WTC11 (cell line): ENCODE results near the gene GPX6. TPM values are rescaled to one million over a fixed set of nuclear protein-coding genes. Genes with fewer than 3 reads are reported as not detected.

Experiments used
- ATAC-seq: fragments of 200-7000 bp; cut with Tn5 transposase; 2 replicates; pipeline ENCODE4 v1.10.0; 2021; ENCODE audit warnings: mild to moderate bottlenecking, moderate library complexity
- CTCF ChIA-PET: fragments of 300-600 bp; sonication (Branson Sonifier 250); formaldehyde crosslinking; loops from one replicate; lab custom pipeline; 2021; ENCODE audit warnings: antibody characterized with exemption; lab: Charles Lee
- POLR2A ChIA-PET: fragments of 350-600 bp; sonication (Branson Sonifier 250); formaldehyde crosslinking; loops from one replicate; lab custom pipeline; 2021; ENCODE audit warnings: antibody characterized with exemption; lab: Charles Lee
- DNase-seq: peaks from one replicate; pipeline ENCODE4 v3.0.0; 2021; ENCODE audit warnings: low spot score
- H3K27ac Mint-ChIP-seq: 2 replicates; pipeline ENCODE4 v1.8.0; 2021; ENCODE audit warnings: mixed read lengths
- H3K27me3 Mint-ChIP-seq: 2 replicates; pipeline ENCODE4 v1.8.0; 2021; ENCODE audit warnings: low read depth, mild to moderate bottlenecking, moderate library complexity, mixed read lengths
- H3K36me3 Mint-ChIP-seq: 2 replicates; pipeline ENCODE4 v1.8.0; 2021; ENCODE audit warnings: mixed read lengths
- H3K4me1 Mint-ChIP-seq: 2 replicates; pipeline ENCODE4 v1.8.0; 2022; ENCODE audit warnings: mixed read lengths
- H3K4me3 Mint-ChIP-seq: 2 replicates; pipeline ENCODE4 v1.8.0; 2021; ENCODE audit warnings: mild to moderate bottlenecking, moderate library complexity, mixed read lengths
- H3K9me3 Mint-ChIP-seq: 2 replicates; pipeline ENCODE4 v1.8.0; 2021; ENCODE audit warnings: mixed read lengths
- ATF1 ChIP-seq: sonication (generic); formaldehyde crosslinking; IDR thresholded peaks from 2 replicates; pipeline ENCODE4 v1.8.1; 2023; ENCODE audit warnings: mild to moderate bottlenecking, moderate library complexity, missing genetic modification reagents
- ATF6 ChIP-seq: sonication (generic); formaldehyde crosslinking; IDR thresholded peaks from 2 replicates; pipeline ENCODE4 v1.8.1; 2023; ENCODE audit warnings: mild to moderate bottlenecking, missing genetic modification reagents
- CREM ChIP-seq: sonication (generic); formaldehyde crosslinking; IDR thresholded peaks from 2 replicates; pipeline ENCODE4 v1.8.1; 2022; ENCODE audit warnings: mild to moderate bottlenecking, missing genetic modification reagents, moderate library complexity
- E2F4 ChIP-seq: sonication (generic); formaldehyde crosslinking; IDR thresholded peaks from 2 replicates; pipeline ENCODE4 v1.8.1; 2022; ENCODE audit warnings: low read depth, mild to moderate bottlenecking, moderate library complexity, missing genetic modification reagents, borderline replicate concordance
- ERG ChIP-seq: fragments of 250-450 bp; sonication (Bioruptor Pico); IDR thresholded peaks from 2 replicates; pipeline ENCODE4 v1.8.0; 2021; ENCODE audit warnings: mild to moderate bottlenecking
- ESRRA ChIP-seq: sonication (generic); formaldehyde crosslinking; IDR thresholded peaks from 2 replicates; pipeline ENCODE4 v1.8.1; 2022; ENCODE audit warnings: mild to moderate bottlenecking, missing genetic modification reagents, borderline replicate concordance
- ETV6 ChIP-seq: sonication (generic); formaldehyde crosslinking; IDR thresholded peaks from 2 replicates; pipeline ENCODE4 v1.8.1; 2022; ENCODE audit warnings: mild to moderate bottlenecking, missing genetic modification reagents
- GABPB1 ChIP-seq: sonication (generic); formaldehyde crosslinking; IDR thresholded peaks from 2 replicates; pipeline ENCODE4 v1.8.1; 2023; ENCODE audit warnings: mild to moderate bottlenecking, missing genetic modification reagents
- HMGXB4 ChIP-seq: sonication (generic); formaldehyde crosslinking; IDR thresholded peaks from 2 replicates; pipeline ENCODE4 v1.8.1; 2023; ENCODE audit warnings: mild to moderate bottlenecking, moderate library complexity, missing genetic modification reagents
- NR1H2 ChIP-seq: sonication (generic); formaldehyde crosslinking; IDR thresholded peaks from 2 replicates; pipeline ENCODE4 v1.9.0; 2021; ENCODE audit warnings: mild to moderate bottlenecking, moderate library complexity, missing genetic modification reagents
- SP1 ChIP-seq: sonication (generic); formaldehyde crosslinking; conservative IDR thresholded peaks from 2 replicates; pipeline ENCODE4 v1.8.1; 2022; ENCODE audit warnings: missing genetic modification reagents
- TEAD4 ChIP-seq: sonication (generic); formaldehyde crosslinking; IDR thresholded peaks from 2 replicates; pipeline ENCODE4 v1.8.0; 2022; ENCODE audit warnings: mild to moderate bottlenecking, missing genetic modification reagents
- ZBTB43 ChIP-seq: sonication (generic); formaldehyde crosslinking; IDR thresholded peaks from 2 replicates; pipeline ENCODE4 v1.8.1; 2023; ENCODE audit warnings: mild to moderate bottlenecking, missing genetic modification reagents
- ZNF138 ChIP-seq: sonication (generic); formaldehyde crosslinking; conservative IDR thresholded peaks from 2 replicates; pipeline ENCODE4 v1.8.1; 2022; ENCODE audit warnings: mild to moderate bottlenecking, moderate library complexity, missing genetic modification reagents
- total RNA-seq: library from RNA; stranded (reverse); gene quantifications from 3 replicates; pipeline ENCODE4 v1.2.3, GENCODE V29; 2021
- TF ChIP-seq, protein P1 (sequence below): sonication (generic); formaldehyde crosslinking; IDR thresholded peaks from 2 replicates; pipeline ENCODE4 v1.8.1; 2022; ENCODE audit warnings: missing genetic modification reagents, borderline replicate concordance
- TF ChIP-seq, protein P2 (sequence below): sonication (generic); formaldehyde crosslinking; IDR thresholded peaks from 2 replicates; pipeline ENCODE4 v1.8.1; 2022; ENCODE audit warnings: low read depth, missing genetic modification reagents, borderline replicate concordance

The GPX6 gene
- total RNA-seq, 1 experiment from 2014 or later = not detected

DNA sequence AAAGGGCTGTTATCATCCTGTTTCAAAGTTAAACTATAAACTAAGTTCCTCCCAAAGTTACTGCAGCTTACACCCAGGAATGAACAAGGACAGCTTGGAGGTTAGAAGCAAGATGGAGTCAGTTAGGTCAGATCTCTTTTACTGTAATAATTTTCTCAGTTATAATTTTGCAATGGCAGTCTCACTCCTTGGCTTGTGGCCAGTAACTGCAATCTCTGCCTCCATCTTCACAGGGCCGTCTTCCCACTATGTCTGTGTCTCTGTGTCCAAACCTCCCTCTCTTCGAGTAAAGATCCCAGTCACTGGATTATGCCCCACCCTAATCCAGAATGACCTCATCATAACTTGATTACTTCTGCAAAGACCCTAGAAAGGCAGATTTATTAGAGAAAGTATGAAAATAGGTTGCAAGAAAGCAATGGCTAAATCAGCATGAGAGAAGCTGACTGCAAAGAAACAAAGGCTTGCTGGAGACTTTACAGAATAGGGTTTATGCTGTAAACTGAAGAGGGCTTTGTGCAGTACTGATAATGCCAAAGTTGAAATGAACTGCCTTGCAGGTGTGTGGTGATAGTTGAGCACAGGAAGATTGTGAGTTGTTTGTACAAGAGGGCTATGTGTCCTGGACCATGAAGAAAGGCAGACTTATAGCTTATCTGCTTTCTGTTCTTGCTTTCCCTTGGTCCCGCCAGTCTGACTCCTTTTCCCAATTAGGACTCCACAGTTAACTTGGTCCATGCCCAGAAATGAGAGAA lies 28.4 kb downstream of the GPX6 start (continued):
- no peak for TF ChIP-seq ATF1

DNA sequence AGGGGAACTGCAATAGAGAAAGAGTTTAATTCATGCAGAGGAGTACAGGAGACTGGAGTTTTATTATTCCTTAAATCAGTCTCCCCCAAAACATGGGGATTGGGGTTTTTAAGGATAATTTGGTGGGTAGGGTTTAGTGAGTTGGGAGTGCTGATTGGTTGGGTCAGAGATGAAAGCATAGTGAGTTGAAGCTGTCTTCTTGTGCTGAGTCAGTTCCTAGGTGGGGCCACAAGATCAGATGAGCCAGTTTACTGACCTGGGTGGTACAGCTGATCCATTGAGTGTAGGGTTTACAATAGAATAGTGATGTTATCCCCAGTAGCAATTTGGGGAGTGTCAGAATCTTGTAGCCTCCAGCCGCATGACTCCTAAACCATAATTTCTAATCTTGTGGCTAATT lies 29.1 kb downstream of the GPX6 start:
- ChIA-PET POLR2A (no interaction called here), CTCF (no interaction called here)
- Mint-ChIP-seq H3K4me1 (peaks cover 12% of the 10 kb centered on the region), H3K4me3 (no peak overlapping the region), H3K9me3 (no peaks in the 10 kb centered on the region), H3K27ac (no peak overlapping the region), H3K27me3 (peaks cover 19% of the 10 kb centered on the region), H3K36me3 (no peaks in the 10 kb centered on the region)
- TF ChIP-seq E2F4 (CRISPR knock-in tag) = no peak
- no peak for TF ChIP-seq ZBTB43 (CRISPR knock-in tag)
- TF ChIP-seq ESRRA (CRISPR knock-in tag) = no peak
- no peak for TF ChIP-seq ATF6 (CRISPR knock-in tag)
- TF ChIP-seq ZNF138 = no peak
- TF ChIP-seq ERG = no peak
- TF ChIP-seq NR1H2 (CRISPR knock-in tag) = no peak
- TF ChIP-seq SP1 (CRISPR knock-in tag) = no peak
- no peak for TF ChIP-seq HMGXB4
- TF ChIP-seq, protein P1, sequence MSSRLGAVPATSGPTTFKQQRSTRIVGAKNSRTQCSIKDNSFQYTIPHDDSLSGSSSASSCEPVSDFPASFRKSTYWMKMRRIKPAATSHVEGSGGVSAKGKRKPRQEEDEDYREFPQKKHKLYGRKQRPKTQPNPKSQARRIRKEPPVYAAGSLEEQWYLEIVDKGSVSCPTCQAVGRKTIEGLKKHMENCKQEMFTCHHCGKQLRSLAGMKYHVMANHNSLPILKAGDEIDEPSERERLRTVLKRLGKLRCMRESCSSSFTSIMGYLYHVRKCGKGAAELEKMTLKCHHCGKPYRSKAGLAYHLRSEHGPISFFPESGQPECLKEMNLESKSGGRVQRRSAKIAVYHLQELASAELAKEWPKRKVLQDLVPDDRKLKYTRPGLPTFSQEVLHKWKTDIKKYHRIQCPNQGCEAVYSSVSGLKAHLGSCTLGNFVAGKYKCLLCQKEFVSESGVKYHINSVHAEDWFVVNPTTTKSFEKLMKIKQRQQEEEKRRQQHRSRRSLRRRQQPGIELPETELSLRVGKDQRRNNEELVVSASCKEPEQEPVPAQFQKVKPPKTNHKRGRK (CRISPR knock-in tag) = no peak
- TF ChIP-seq ETV6 (CRISPR knock-in tag) = no peak
- TF ChIP-seq CREM = no peak
- TF ChIP-seq TEAD4 (CRISPR knock-in tag) = no peak
- TF ChIP-seq, protein P2, sequence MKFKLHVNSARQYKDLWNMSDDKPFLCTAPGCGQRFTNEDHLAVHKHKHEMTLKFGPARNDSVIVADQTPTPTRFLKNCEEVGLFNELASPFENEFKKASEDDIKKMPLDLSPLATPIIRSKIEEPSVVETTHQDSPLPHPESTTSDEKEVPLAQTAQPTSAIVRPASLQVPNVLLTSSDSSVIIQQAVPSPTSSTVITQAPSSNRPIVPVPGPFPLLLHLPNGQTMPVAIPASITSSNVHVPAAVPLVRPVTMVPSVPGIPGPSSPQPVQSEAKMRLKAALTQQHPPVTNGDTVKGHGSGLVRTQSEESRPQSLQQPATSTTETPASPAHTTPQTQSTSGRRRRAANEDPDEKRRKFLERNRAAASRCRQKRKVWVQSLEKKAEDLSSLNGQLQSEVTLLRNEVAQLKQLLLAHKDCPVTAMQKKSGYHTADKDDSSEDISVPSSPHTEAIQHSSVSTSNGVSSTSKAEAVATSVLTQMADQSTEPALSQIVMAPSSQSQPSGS = no peak
- no peak for TF ChIP-seq GABPB1
- DNase-seq = no peak
- ATAC-seq = no peak
